GM12892 (cell line): Measurements from ENCODE around the gene ACSM6.

Experiments used
- POLR2A ChIP-seq: IDR thresholded peaks from 2 replicates; pipeline ENCODE4 v1.6.1; 2011; ENCODE audit warnings: low read depth, low read length, control low read depth
- POLR2AphosphoS5 ChIP-seq: IDR thresholded peaks from 2 replicates; pipeline ENCODE4 v1.6.1; 2011; ENCODE audit warnings: low read depth, low read length, control low read depth

DNA sequence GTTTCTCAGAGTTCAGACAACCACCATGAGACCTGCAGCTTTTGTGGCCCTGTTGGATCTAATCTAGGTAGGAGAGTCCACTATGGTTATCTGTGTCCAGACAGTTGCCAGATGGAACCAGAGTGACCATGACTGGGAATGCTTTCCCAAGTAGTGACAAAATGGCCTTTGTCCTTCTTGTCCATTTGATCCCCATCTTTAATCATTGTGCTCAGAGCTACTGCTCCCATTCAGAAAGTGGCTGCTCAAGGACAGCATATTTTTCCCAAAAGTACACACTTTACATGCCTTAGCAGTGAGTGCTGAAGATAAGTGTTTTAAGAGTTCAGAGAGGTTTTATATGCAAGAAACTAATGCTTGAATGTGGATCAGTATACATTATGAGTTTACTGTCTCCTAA lies 5.4 kb upstream of the ACSM6 start:
- no peak for TF ChIP-seq POLR2AphosphoS5
- TF ChIP-seq POLR2A = no peak
